SJSA1 (cell line): Measurements from ENCODE around the gene HTRA2. TPM values are rescaled to one million over a fixed set of nuclear protein-coding genes. Genes with fewer than 3 reads are reported as not detected.
A peak's percentile ranks its signal among the peaks of the same experiment; 100 is the strongest.

Source experiments
- DNase-seq, 2 experiments: peaks; one replicate each; pipeline ENCODE4 v3.0.0-alpha.2; 2015 to 2020; ENCODE audit warnings: low spot score in 2 of 2, low read depth in 1 of 2
- H3K27ac ChIP-seq: fragments of 250-450 bp; sonication (Bioruptor Pico); 2 replicates; pipeline ENCODE4 v1.5.1; 2020; ENCODE audit warnings: mild to moderate bottlenecking, moderate library complexity
- H3K27me3 ChIP-seq: fragments of 250-450 bp; sonication (Bioruptor Pico); replicated peaks from 2 replicates; pipeline ENCODE4 v1.5.1; 2020; ENCODE audit warnings: mild to moderate bottlenecking, moderate library complexity
- H3K36me3 ChIP-seq: fragments of 250-450 bp; sonication (Bioruptor Pico); 2 replicates; pipeline ENCODE4 v1.5.1; 2020; ENCODE audit warnings: mild to moderate bottlenecking
- H3K4me1 ChIP-seq: fragments of 250-450 bp; sonication (Bioruptor Pico); replicated peaks from 2 replicates; pipeline ENCODE4 v1.6.1; 2021; ENCODE audit warnings: mild to moderate bottlenecking
- H3K4me3 ChIP-seq: fragments of 250-450 bp; sonication (Bioruptor Pico); 2 replicates; pipeline ENCODE4 v1.5.1; 2020; ENCODE audit warnings: mild to moderate bottlenecking
- H3K9me3 ChIP-seq: fragments of 250-450 bp; sonication (Bioruptor Pico); replicated peaks from 2 replicates; pipeline ENCODE4 v1.5.1; 2020; ENCODE audit warnings: mild to moderate bottlenecking
- total RNA-seq: library from RNA; depleted of rRNA; stranded (reverse); fragments of >200 nt; shearing (Covaris generic); gene quantifications from 2 replicates; pipeline ENCODE4 v1.2.3, GENCODE V29; 2014

Gene HTRA2
- total RNA-seq, 1 experiment from 2014 or later, result 28.3 TPM

DNA sequence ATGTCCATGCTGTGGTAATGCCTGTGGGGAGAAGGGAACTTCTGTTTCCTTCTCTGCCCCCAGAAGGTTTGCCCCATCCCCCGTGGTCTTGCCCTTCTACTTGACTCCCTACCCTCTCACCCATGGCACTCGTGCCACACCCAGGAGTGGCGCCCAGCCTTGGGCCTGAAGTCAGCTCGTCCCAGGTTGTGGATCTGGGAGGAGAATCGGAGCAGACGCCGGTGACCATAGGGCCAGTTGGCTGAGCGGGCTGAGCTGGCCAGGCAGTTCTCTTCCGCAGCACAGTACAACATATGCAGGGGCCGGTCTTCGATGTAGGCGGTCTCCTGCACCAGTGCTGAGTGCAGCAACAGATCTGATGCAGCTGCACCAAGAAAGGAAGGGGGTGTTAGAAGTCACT lies 4.7 kb downstream of the HTRA2 start:
- no peak for DNase-seq
- no peaks in the 10 kb centered on the region for H3K9me3 ChIP-seq
- H3K36me3 ChIP-seq, result peaks cover 23% of the 10 kb centered on the region
- peaks cover 7% of the 10 kb centered on the region for H3K4me1 ChIP-seq
- no peaks in the 10 kb centered on the region for H3K27me3 ChIP-seq
- no peak overlapping the region for H3K27ac ChIP-seq
- no peak overlapping the region for H3K4me3 ChIP-seq

DNA sequence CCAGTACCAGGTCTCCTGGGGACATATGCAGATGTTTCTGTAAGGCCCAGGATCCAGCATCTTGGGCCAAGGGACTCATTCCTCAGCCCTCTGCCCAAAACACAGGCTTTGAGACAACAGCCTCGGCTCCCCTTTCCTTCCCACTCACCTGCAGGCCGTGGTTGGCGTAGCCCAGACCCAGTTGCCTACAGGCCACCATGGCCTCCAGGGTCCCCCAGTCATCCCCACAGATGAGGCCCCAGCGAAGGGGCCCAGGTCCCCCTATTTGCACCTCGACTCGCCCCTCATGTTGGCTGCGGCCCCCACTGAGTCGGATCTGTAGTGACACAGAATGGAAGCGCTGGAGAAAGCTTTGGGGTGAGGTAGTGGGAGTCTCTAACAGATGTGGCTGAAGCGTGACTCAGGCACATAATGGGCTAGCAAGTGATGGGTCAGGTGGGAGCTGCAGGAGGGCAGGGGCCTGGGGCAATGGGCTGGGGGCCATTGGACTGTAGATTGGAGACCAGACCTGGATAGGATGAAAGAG lies 5.8 kb downstream of the HTRA2 start:
- H3K27me3 ChIP-seq, result no peaks in the 10 kb centered on the region
- H3K4me3 ChIP-seq, result no peak overlapping the region
- peaks cover 22% of the 10 kb centered on the region for H3K36me3 ChIP-seq
- no peak overlapping the region for H3K27ac ChIP-seq
- DNase-seq, result no peak
- no peaks in the 10 kb centered on the region for H3K9me3 ChIP-seq
- peaks cover 6% of the 10 kb centered on the region for H3K4me1 ChIP-seq

GRCh38 chr2:74536166-74536950 lies 6.6 kb downstream of the HTRA2 start:
- H3K27me3 ChIP-seq, result no peaks in the 10 kb centered on the region
- H3K36me3 ChIP-seq, result peaks cover 17% of the 10 kb centered on the region
- no peak overlapping the region for H3K27ac ChIP-seq

GRCh38 chr2:74537140-74537539 lies 7.4 kb downstream of the HTRA2 start:
- H3K27me3 ChIP-seq, result no peaks in the 10 kb centered on the region
- no peaks in the 10 kb centered on the region for H3K9me3 ChIP-seq
- no peaks in the 10 kb centered on the region for H3K4me1 ChIP-seq
- no peak overlapping the region for H3K27ac ChIP-seq
- no peak for DNase-seq
- H3K4me3 ChIP-seq, result no peak overlapping the region
- peaks cover 11% of the 10 kb centered on the region for H3K36me3 ChIP-seq

More at GRCh38 chr2:74536166-74536950, 6.6 kb downstream of the HTRA2 start:
- Histone ChIP-seq H3K4me1 (no peaks in the 10 kb centered on the region), H3K9me3 (no peaks in the 10 kb centered on the region), H3K4me3 (no peak overlapping the region)
- no peak for DNase-seq

GRCh38 chr2:74538881-74539339 lies 9.2 kb downstream of the HTRA2 start:
- DNase-seq, result no peak
- no peaks in the 10 kb centered on the region for H3K27me3 ChIP-seq
- no peaks in the 10 kb centered on the region for H3K9me3 ChIP-seq
- no peak overlapping the region for H3K27ac ChIP-seq
- no peak overlapping the region for H3K4me3 ChIP-seq
- no peaks in the 10 kb centered on the region for H3K4me1 ChIP-seq
- H3K36me3 ChIP-seq, result no peaks in the 10 kb centered on the region

DNA sequence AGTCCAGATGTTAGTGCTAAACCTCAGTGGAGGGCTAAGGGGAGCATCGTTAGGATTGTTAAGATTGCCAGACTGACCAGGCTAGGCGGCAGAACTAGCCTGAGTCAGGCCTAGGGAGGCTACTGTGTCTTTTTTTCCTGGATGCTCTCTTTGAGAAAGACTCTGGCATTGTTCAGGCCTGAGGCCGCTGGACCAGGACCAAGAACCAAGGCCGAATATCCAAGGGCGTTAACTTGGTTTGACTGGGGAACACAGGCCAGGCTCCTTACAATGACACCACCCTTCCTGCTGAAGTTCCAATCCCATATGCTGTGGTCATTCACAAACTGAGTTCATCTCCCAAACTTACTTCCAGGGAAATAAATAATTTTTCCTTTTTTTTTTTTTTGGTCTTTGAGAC lies 10.6 kb downstream of the HTRA2 start:
- Histone ChIP-seq H3K4me1 (no peaks in the 10 kb centered on the region), H3K27ac (no peak overlapping the region), H3K9me3 (no peaks in the 10 kb centered on the region), H3K36me3 (no peaks in the 10 kb centered on the region), H3K4me3 (no peak overlapping the region), H3K27me3 (no peaks in the 10 kb centered on the region)
- no peak for DNase-seq

DNA sequence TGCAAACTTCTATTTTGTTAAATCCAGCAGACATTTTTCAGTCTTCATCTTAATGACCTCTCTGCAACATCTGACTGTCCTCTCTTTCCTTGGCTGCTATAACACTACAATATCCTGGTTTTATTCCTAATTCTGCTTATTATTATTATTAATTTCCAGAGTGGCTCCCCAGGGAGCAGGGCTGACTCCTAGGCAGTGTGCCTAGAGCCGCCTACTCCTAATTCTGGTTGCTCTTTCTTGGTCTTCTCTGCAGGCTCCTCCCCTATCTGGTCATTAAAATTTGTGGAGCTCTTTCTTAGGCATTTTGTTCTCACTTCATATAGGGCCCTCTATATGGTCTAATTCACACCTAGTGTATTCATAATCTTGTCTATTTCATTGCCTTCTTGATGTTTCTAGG lies 13.2 kb downstream of the HTRA2 start:
- Histone ChIP-seq H3K9me3 (no peaks in the 10 kb centered on the region), H3K4me3 (no peak overlapping the region), H3K27ac (no peak overlapping the region), H3K4me1 (no peaks in the 10 kb centered on the region), H3K36me3 (no peaks in the 10 kb centered on the region), H3K27me3 (no peaks in the 10 kb centered on the region)
- DNase-seq, result no peak

DNA sequence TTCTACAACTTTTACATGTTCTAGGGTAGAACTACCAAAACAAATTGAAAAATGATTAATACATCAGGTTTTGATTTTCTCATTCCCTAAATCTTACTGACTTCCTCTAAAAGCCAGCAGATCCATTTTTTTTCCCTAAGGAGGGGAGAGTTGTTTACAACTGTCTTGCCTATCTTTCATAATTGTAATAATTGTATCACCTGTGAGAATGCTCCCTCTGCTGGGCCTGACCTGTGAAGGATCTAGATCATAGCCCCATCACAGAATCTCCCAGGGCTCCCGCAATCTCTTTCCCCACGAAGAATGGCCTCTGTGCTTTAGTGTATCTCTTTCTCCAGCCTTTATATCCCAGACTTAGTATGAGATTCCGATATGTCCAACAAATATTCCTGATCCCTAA lies 14.9 kb downstream of the HTRA2 start:
- Histone ChIP-seq H3K9me3 (0 out of 2 replicates have a peak, but pooled peaks cover 7% of the 10 kb centered on the region), H3K27me3 (no peaks in the 10 kb centered on the region), H3K36me3 (peaks cover 8% of the 10 kb centered on the region), H3K4me1 (peaks cover 13% of the 10 kb centered on the region), H3K4me3 (no peak overlapping the region), H3K27ac (no peak overlapping the region)
- no peak for DNase-seq

GRCh38 chr2:74546004-74546403 lies 16.3 kb downstream of the HTRA2 start:
- Histone ChIP-seq H3K4me1 (peaks cover 13% of the 10 kb centered on the region), H3K4me3 (no peak overlapping the region), H3K27ac (no peak overlapping the region), H3K27me3 (no peaks in the 10 kb centered on the region), H3K9me3 (0 out of 2 replicates have a peak, but pooled peaks cover 7% of the 10 kb centered on the region), H3K36me3 (peaks cover 11% of the 10 kb centered on the region)
- DNase-seq, result no peak

DNA sequence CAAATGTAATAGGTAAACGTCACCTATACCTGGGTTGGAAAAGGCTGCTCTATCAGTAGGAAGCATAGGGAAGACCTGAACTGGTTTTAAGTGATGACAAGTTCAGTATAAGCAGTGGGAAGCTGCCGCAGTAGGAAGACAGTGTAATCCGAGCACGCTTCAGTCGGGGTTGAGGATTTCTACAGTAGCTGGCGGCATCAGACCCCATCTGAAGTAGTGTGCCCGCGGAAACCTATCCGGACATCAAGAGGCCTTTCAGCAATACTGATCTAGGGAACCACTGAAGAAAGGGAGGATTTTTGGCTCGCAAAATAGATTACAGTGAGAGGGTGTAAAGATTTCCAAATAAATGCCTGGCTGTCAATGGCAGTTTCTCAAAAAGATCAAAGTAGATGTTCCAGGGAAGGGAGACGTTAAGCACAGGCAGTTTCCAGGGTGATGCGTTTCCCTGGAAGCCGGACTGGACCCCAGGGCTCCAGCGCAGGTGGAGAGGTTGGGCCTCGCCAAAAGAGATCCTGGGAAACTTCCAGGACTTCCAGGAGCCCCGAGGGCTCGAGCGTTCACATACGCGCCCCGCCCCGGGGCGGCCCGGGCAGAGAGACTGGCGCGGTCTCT lies 18.7 kb downstream of the HTRA2 start:
- no peaks in the 10 kb centered on the region for H3K27me3 ChIP-seq
- peaks cover 19% of the 10 kb centered on the region for H3K4me1 ChIP-seq
- no peak overlapping the region for H3K27ac ChIP-seq
- 0 out of 2 replicates have a peak, but pooled peaks cover 7% of the 10 kb centered on the region for H3K9me3 ChIP-seq
- peaks cover 11% of the 10 kb centered on the region for H3K36me3 ChIP-seq
- H3K4me3 ChIP-seq, result peak overlapping the region; percentile 37
- no peak for DNase-seq

DNA sequence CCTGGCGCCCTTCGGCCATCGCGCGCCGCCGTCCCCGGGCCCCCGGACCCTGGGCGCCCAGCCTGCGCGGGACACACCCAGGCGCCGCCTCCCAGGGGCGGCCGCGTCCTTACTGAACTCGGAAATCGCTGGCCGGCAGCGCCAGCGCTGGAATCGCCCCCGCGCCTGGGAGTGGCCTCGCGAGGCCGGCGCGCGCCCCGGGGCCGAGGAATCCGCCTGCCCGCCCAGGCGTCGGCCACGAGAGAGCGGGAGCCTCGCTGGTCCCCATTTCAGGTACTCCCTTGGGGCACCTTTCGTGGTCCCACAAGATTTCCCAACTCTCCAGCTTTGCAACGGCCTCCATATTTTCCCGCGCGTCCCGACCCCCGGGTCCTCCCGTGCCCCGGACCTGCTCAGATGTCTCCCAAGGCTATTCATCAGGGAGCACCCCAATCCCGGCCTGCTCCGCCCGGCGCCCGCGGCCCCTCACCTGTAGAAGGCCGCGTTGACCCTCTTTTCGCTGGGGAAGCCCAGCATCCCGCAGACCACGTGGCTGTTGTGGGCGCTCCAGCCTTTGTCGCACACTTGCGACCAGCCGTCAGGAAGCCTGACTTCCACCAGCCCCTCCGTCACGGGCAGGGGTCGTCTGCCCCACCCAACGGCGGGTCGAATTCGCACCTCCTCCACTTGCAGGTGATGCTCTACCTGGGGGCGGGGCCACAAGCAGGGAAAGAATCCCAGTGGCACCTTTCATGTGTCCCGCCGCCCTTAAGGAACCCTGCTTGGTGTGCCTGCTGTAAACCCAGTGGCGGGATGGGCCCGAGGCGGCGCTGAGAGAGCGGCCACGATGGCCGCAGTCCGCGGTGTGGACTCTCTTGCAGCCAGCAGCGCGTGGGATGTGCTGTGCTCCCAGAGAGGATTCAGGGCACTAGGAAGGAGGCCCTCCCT lies 19.4 kb downstream of the HTRA2 start:
- H3K9me3 ChIP-seq, result 0 out of 2 replicates have a peak, but pooled peaks cover 7% of the 10 kb centered on the region
- peak overlapping the region; percentile 37 for H3K4me3 ChIP-seq
- H3K27me3 ChIP-seq, result no peaks in the 10 kb centered on the region
- DNase-seq, result no peak
- no peak overlapping the region for H3K27ac ChIP-seq
- peaks cover 11% of the 10 kb centered on the region for H3K36me3 ChIP-seq
- peaks cover 23% of the 10 kb centered on the region for H3K4me1 ChIP-seq

- H3K27ac ChIP-seq, result no peak overlapping the region
- H3K27me3 ChIP-seq, result no peaks in the 10 kb centered on the region
- 0 out of 2 replicates have a peak, but pooled peaks cover 7% of the 10 kb centered on the region for H3K9me3 ChIP-seq
- H3K36me3 ChIP-seq, result peaks cover 11% of the 10 kb centered on the region
- peaks cover 25% of the 10 kb centered on the region for H3K4me1 ChIP-seq
- no peak overlapping the region for H3K4me3 ChIP-seq
- no peak for DNase-seq
Measured at GRCh38 chr2:74550231-74550630, 20.5 kb downstream of the HTRA2 start.

GRCh38 chr2:74551530-74551929 lies 21.8 kb downstream of the HTRA2 start:
- H3K9me3 ChIP-seq, result 0 out of 2 replicates have a peak, but pooled peaks cover 7% of the 10 kb centered on the region
- H3K27me3 ChIP-seq, result no peaks in the 10 kb centered on the region
- peaks cover 20% of the 10 kb centered on the region for H3K36me3 ChIP-seq
- DNase-seq, result no peak
- H3K27ac ChIP-seq, result no peak overlapping the region
- H3K4me3 ChIP-seq, result no peak overlapping the region
- H3K4me1 ChIP-seq, result peaks cover 34% of the 10 kb centered on the region
